GM19025 (cell line): ENCODE measurements around the gene TTC39C.

Experiments
- ATAC-seq: cut with Tn5 transposase; IDR thresholded peaks from one replicate; pipeline ENCODE4 v1.9.1; 2021; ENCODE audit warnings: mild to moderate bottlenecking, low read depth, moderate library complexity; ENCODE audit not compliant: unreplicated experiment

The TTC39C gene

DNA sequence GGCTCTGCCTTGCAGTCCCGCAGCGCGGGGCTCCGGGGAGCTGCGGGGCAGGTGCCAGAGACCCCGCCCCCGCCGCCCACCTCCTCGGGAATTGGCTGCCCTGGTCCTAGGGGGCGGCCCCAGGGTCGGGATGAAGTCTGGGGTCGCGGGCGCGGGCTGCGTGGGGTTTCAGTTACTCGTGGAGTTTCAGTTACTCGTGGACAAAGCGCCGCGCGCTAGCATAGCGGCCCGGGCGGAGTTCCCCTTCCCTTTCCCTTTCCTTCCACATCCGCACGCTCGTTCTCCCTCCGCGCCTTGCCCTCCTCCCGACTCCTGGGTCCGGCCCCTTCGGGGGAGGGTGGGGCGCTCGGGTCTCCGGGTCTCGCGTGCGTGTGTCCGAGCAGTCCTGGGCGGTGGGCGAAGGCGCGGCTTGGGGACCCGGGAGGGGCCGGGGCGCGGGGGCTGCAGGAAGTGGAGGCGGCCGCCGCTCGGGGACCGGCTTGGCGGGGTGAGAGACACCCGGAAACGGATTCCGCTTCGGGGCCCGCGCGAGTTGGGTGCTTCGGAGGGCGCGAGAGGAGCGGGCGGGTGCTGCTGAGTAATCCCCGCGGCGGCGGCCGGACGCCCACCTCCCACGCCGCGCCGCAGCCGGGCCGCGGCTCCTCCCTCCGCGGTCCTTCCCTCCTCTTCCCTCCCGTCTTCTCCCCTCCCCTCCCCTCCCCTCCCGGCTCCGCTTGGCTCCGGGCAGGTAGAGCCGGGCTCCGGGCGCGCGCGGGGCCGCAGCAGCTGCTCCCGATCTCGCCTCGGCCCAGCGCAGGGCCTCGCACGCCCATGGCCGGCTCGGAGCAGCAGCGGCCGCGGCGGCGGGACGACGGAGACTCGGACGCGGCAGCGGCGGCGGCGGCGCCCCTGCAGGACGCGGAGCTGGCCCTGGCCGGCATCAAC lies at the start of gene TTC39C:
Gene TTC39C, plus strand, starts transcription at position 693 of the 924 bp plus-strand sequence. Its CDS starts 118 bp downstream, at position 811.
- ATAC-seq, result peak; percentile 49

DNA sequence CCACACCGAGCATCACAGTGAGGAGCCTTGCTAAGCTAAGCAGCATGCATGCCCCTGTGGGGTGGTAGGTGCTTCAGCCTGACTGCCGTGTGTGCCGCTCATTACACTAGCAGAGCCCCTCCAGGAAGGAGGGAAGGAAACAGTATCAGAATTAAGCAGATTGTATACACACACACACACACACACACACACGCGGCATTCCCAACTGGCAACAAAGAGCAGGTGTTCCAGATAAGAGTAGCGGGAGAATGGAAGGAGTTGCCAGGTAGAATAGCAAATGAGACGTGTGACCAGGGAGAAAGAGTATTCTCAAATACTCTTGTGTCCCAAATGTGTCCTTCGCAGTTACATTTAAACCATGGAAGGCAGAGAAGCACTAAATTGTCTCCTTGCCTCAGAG lies 47.6 kb upstream of the TTC39C start:
- no peak for ATAC-seq

DNA sequence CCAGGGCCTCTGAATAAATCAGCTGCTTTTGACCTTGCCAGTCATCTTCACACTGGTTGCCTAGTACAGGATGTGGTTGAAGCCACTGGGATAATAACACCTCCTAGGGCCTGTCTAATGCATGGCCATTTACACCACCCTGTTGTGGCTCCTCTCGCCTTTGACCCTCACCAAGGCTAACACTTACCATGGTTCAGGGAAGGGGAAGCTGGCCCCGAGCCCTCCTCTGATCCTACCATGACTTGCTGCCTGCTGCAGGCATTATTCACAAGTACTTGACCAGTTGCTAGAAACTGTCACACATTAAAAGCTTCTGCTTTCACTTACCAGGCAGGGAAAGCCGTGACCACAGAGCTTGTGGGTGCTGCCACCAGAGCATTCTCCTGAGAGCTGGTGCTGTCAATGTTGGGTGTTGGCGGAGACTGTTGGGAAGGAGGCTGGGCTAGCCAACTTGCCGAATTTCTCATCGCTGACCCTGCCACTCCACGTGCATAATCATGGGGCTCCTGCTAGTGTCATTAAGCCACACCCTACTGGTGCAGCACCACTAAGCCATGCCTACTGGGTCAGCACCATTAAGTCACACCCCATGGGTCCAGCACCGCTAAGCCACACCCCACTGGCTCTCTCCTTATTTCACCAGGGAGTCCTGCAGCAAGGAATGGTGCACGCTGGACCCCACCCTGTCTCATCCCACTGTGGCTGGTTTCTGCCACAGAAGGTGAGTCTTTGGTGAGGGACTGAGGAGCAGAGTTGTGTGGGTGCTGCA lies 47.0 kb upstream of the TTC39C start:
- ATAC-seq, result peak; percentile 61

DNA sequence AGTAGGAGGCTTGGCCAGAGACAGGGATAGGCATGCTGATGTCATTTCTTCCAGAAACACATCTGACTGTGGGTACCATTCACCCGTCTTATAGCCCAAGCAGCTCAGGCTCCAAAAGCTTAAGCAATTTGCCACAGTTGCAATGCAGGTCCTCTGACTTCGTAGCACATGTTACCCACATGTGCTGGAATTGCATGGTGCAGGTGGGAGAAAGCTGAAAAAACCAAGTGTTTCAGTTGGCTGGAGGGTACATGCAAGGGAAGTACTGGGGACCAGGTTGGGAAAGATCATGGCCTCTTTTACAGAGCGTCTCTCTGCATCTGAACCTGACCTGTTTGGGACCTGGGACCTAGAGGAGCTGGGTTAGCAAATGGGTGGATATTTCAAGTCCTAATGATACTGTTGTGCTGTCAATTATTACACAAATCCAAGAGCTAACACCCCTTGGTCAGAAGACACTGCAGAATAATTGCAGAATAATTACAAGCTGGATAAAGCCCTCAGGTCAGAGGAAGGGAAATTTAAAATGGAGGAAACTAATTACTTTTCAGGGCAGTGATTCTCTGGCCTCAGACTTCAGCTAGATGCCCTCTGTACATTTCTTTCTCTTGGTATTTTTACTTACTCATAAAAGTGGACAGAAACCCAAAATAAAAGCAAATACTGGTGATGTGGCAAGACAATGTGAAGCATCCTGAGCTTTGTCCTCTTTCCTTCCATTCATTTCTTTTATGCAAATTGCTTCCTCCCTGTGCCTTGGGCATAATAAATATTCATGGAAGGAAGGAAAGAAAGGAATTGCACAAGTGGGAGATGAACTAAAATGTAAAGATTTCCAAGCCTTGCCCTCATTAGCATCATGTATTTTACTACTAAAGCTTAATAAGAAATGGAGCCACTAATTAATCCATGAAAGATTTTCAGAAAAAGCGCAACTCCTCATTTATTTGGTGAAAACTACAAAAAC lies 45.6 kb upstream of the TTC39C start:
- no peak for ATAC-seq

DNA sequence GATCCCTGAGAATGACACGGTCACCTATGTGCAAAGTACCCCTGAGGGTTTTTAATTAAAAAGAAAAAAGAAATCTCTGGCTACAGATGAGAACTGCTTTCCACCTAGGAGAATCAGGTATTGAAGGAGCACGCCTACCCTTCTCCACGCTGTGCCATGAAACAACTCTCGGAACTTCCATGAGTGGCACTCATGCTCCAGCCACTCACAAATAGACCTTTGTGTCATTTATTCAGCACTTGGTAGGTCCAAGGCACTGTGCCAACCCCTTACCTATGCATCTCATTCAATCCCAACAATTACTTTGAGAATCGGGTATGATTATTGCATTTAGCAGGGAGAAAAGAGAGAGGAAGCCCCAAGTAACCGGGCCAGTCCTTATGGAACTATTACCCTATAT lies 44.9 kb upstream of the TTC39C start:
- ATAC-seq, result no peak

DNA sequence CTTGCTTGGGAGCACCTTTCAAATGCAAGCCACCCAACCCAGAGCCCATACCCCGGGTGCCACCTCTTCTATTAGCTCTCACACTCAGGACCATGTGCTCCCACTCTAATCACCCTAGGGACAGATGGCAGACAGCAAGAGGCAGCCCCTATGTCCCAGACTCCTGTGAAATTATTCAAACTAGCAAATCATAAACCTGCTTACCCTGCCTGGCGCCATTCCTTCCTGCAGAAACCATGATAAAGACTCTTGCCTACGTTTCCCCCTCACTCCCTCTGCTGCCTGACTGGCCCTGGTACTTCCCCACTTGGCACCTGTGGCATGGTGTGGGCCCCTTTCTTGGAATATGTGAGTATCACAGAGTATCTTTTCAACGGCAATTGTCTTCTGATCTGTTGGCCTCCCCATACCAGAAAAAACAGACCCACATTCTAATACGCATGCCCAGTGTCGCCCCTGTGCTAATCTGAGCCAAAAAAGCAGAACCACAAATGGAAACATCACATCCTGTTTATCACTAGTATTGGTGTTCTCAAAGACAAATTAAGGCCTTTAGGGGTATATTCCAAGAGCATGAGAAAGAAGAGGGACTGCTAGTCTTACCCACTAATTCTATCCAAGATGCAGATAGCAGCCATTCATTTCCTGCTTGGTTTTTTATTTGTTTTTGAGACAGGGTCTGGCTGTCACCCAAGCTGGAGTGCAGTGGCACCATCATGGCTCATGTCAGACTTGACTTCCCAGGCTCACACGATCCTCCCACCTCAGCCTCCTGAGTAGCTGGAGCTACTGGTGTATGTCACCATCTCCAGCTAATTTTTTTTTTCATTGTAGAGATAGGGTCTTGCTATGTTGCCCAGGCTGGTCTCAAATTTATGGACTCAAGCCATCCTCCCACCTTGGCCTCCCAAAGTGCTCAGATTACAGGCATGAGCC lies 44.1 kb upstream of the TTC39C start:
- ATAC-seq, result no peak

DNA sequence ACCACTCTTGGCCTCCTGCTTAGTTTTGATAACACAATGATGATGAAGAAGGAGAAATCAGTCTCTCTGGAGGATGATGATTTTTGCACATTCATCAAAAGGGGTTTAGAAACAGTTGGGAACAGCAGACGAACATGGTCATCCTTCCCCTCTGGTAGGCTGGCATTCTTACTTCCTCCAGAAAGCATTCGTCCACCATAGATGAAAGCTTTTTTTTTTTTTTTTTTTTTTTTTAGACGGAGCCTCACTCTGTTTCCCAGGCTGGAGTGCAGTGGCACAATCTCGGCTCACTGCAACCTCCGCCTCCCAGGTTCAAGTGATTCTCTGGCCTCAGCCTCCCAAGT lies 43.5 kb upstream of the TTC39C start:
- no peak for ATAC-seq

DNA sequence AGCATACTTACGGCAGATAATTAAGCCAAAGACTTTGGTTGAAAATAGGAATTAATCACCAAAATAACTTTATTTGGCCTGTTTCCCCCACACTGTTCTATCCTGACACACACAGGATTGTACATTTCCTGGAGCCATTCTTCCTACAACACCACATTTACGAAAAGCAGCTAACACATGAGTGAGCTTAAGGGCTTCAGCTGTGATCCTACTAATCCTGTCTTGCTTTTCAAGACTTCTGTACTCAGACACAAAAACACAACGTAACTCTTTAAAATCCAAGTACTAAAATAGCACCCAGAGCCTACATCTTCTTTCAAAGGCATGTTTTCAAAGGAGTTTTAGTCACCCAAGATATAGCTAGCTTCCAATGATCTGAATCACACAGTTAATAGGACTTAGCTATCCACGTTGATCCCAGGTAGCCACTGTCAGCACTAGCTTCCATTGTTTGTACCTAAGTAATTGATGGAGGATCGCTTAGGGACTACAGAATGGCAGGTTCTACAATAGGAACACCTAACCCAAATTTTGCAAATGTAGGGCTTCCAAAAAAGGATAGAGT lies 42.8 kb upstream of the TTC39C start:
- no peak for ATAC-seq

DNA sequence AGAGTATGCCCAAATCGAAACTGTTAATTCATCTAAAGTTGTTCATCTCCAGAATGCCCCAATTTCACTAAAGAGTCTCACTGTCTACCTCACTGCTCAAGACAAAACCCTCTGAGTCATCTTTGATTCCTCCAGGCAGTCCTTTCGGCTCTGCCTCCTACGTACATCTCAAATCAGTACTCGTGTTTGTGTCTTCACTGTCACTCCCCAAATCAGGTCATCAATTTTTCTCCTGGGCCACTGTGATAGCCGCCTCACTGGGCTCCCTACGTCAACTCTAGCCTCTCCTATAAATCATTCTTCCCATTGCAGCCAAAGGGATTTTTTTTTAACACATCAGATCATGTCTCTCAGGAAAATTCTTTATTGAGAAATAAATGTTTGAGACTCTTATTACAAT lies 42.1 kb upstream of the TTC39C start:
- ATAC-seq, result no peak

DNA sequence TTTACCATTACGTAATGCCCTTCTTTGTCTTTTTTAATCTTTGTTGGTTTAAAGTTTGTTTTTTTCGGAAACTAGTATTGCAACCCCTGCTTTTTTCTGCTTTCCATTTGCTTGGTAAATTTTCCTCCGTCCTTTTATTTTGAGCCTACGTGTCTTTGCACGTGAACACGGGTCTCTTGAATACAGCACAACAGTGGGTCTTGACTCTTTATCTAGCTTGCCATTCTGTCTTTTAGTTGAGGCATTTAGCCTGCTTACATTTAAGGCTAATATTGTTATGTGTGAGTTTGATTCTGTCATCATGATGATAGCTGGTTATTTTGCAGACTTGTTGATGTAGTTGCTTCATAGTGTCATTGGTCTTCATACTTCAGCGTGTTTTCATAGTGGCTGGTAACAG lies 37.5 kb upstream of the TTC39C start:
- ATAC-seq, result no peak

DNA sequence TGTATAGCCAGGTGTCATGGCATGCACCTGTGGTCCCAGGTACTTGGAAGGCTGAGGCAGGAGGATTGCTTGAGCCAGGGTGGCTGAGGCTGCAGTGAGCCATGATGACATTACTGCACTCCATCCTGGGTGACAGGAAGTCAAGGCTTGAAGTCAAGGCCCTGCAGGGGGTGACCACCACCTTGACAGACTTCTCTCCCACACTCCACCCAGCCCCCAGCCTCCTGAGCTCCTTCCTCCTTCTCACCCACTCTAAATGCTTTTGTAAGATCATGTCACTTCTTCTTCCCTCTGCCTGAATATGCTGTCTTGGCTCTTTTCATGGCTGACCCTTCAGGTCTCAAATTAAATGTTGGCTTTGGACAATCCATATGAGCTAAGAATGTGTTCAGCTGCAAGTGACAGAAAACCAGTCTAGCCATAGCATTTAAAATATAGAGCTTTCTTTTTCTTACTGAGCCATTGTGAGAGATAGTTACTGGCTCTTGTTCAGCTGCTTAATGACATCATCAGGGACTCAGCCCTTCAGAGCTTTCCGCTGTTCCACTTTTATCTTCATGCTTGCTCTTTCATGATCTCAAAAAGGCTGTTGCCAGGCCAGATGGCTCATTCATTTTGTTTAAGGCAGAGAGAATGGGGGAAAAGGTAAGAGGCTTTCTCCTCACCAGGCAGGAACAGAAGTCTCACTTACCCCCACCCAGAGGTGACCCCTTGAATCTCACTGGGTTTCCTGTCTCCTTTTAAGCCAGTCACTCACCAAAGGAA lies 36.7 kb upstream of the TTC39C start:
- ATAC-seq, result no peak

DNA sequence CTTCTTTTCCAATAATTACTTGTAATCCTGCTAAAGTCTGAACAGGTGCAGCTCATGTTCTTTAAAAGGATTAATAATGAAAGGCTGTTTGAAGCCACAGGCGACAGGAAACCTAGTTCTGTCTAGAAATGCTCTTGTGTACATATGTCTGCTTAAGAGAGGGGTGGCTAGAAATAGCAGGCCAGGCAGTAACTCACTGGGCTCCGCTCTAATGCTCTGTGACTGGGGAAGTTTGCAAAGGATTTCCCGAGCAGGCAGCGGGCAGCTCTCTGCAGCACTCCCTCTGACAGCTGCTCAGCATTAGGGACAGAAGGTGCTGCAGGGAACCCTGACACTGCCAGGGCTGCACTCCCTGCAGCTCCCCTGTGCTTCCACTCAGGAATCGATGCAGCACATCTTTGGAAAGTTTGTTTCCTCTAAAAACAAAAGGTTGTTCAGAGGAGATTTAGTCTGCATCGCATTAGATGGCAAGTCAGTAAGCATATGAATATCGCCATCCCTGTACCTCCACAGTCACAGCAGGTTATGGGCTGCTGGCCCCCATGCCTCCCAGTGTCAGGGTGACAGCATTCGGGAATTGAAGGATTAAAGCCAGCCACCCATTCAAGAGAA lies 33.1 kb upstream of the TTC39C start:
- ATAC-seq, result peak; percentile 39

DNA sequence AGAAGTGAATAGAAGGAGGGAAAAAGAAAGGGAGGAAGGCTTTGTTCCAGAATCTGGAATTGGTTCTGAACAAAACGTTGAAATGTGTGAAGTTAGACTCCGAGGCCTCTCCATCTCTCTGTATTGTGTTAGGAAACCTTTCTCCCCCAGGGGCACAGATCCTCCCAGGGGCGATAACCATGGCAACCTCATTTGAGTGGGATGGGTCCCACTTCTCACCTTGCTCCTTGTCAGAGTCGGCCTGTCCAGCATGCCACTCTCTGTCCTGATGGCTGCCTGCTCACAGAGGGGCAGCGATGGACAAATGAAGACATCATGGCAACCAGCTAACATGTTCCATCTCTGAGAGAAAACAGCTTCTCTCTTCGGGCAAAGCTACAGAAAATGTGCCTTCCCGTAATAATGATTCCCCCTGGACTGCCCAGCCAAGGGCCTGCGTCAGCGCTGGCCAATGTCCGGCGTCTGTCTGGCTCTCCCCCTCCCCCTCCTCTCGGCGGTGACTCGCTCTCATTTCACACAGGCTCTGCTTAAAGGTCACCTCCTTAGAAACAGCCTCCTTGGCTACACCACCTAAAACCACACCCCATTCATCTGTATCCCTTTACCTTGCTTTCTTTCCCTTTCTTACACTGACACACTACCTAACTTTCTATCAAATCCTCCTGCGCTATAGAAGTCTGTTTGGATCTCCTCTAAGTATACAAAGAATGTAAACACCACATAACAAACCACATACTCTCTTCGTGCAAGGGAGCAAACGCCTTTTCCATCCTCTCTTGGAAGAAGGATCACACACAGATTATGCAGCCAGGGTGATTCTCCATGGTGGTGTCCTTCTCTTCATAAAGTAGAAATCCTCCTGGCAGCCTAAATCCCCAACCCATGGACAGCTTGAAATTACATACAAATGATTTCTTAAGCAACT lies 32.1 kb upstream of the TTC39C start:
- ATAC-seq, result no peak

DNA sequence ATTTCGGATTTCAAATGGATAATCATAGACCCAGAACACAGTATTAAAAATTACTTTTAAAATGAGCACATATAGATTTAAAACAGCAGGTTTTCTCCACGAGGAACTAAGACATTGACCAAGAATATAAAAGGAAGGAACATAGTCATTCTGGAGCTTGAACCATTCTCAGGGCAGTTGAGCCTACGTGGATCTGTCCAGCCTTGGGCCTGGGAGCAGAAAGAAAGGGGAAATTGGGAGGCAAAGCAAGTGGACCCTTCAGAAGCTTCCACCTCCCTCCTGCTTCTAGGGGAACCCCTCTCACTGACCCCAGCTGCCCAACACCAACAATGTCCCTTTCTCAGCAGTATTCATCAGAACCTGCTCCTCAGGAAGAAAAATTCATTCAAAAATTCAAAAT lies 31.4 kb upstream of the TTC39C start:
- ATAC-seq, result no peak

DNA sequence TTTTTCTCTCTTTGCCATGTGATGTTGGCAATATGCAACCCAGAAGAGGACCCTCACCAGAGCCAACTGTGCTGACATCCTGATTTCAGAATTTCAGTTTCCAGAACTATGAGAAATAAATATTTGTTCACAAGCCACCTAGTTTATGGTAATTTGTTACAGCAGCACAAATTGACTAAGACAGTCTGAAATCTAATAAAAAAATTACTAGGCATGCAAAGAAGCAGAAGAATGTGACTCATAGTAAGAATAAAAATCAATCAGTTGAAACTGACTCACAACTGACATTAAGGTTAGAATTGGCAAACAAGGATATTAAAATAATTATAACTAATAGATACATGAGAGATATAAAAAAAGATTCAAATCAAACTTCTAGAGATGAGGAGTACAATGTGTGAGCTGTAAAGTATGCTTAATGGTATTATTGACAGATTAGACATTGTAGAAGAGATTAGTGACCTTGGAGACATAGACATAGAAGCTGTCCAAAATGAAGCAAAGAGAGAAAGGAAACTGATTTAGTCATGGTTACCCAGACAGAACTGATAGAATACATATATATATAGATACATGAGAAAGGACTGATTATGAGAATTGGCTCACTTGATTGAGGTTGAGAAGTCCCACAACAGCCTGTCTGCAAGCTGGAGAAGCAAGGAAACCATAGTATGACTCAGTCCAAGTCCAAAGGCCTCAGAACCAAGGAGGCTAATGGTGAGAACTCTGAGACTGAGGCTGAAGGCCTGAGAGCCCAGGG lies 27.8 kb upstream of the TTC39C start:
- ATAC-seq, result no peak
